Measurements from ENCODE around the gene TRIM37.

TRIM37 gene

GRCh38 chr17:59030811-59031210 lies 75.9 kb downstream of the TRIM37 start:
- DNase-seq: no peak

- DNase-seq: no peak
Observed at GRCh38 chr17:59028328-59028727, 78.4 kb downstream of the TRIM37 start.

GRCh38 chr17:59027750-59028149 lies 78.9 kb downstream of the TRIM37 start:
- DNase-seq: no peak

GRCh38 chr17:59026176-59026939 lies 80.3 kb downstream of the TRIM37 start:
- DNase-seq: no peak

GRCh38 chr17:59024916-59025315 lies 81.8 kb downstream of the TRIM37 start:
- no peak for DNase-seq

GRCh38 chr17:59018019-59018418 lies 88.7 kb downstream of the TRIM37 start:
- DNase-seq: no peak

- no peak for DNase-seq
Observed at GRCh38 chr17:59011975-59012374, 94.7 kb downstream of the TRIM37 start.

- no peak for DNase-seq
Observed at GRCh38 chr17:59010026-59010425, 96.7 kb downstream of the TRIM37 start.

GRCh38 chr17:59008737-59009136 lies 97.9 kb downstream of the TRIM37 start:
- no peak for DNase-seq

GRCh38 chr17:59007995-59008394 lies 98.7 kb downstream of the TRIM37 start:
- DNase-seq: no peak

GRCh38 chr17:59004338-59005111 lies 102.2 kb downstream of the TRIM37 start:
- peak; percentile 12 to 54 for DNase-seq

GRCh38 chr17:59003860-59004259 lies 102.8 kb downstream of the TRIM37 start:
- DNase-seq: no peak

- no peak for DNase-seq
Observed at GRCh38 chr17:59002848-59003247, 103.8 kb downstream of the TRIM37 start.

- no peak for DNase-seq
Observed at GRCh38 chr17:59002126-59002525, 104.6 kb downstream of the TRIM37 start.

- no peak for DNase-seq
Observed at GRCh38 chr17:59001158-59001814, 105.4 kb downstream of the TRIM37 start.

GRCh38 chr17:59000022-59000421 lies 106.7 kb downstream of the TRIM37 start:
- no peak for DNase-seq

- DNase-seq: no peak
Observed at GRCh38 chr17:58999500-58999899, 107.2 kb downstream of the TRIM37 start.

- no peak for DNase-seq
Observed at GRCh38 chr17:58998871-58999270, 107.8 kb downstream of the TRIM37 start.

GRCh38 chr17:58997756-58998553 lies 108.7 kb downstream of the TRIM37 start:
- DNase-seq: no peak

GRCh38 chr17:58996968-58997367 lies 109.7 kb downstream of the TRIM37 start:
- DNase-seq: no peak

- no peak for DNase-seq
Observed at GRCh38 chr17:58995247-58995940, 111.3 kb downstream of the TRIM37 start.

GRCh38 chr17:58993311-58993710 lies 113.4 kb downstream of the TRIM37 start:
- no peak for DNase-seq
